Endodermal cell (in vitro differentiated cells): ENCODE data around the gene DNASE2. TPM values are rescaled to one million over a fixed set of nuclear protein-coding genes. Genes with fewer than 3 reads are reported as not detected.

Experiments used
- DNase-seq: peaks from one replicate; pipeline ENCODE4 v3.0.0-alpha.2; 2017
- H3K27ac ChIP-seq: 2 replicates; pipeline ENCODE4 v1.5.1; 2013; ENCODE audit warnings: mild to moderate bottlenecking, low read depth, low read length, moderate library complexity
- H3K27me3 ChIP-seq: 2 replicates; pipeline ENCODE4 v1.6.1; 2013; ENCODE audit warnings: mild to moderate bottlenecking, low read length, moderate library complexity; ENCODE audit not compliant: insufficient read depth, control insufficient read depth, poor library complexity, severe bottlenecking
- H3K36me3 ChIP-seq: 2 replicates; pipeline ENCODE4 v1.7.0; 2013; ENCODE audit warnings: mild to moderate bottlenecking, low read length, moderate library complexity; ENCODE audit not compliant: control insufficient read depth, insufficient read depth
- H3K4me1 ChIP-seq: one replicate; pipeline ENCODE4 v1.7.0; 2013; ENCODE audit warnings: low read length; ENCODE audit not compliant: control insufficient read depth, insufficient read depth
- H3K4me3 ChIP-seq: 2 replicates; pipeline ENCODE4 v1.5.1; 2013; ENCODE audit warnings: mild to moderate bottlenecking, low read length, moderate library complexity
- H3K9ac ChIP-seq: 2 replicates; pipeline ENCODE4 v1.6.1; 2013; ENCODE audit warnings: mild to moderate bottlenecking, low read length, moderate library complexity; ENCODE audit not compliant: poor library complexity, severe bottlenecking; ENCODE audit errors: extremely low read depth
- H3K9me3 ChIP-seq: 2 replicates; pipeline ENCODE4 v1.6.1; 2013; ENCODE audit warnings: mild to moderate bottlenecking, low read length, moderate library complexity; ENCODE audit not compliant: control insufficient read depth
- H3K27ac Mint-ChIP-seq: 2 replicates; pipeline ENCODE4 v1.8.0; 2020; ENCODE audit warnings: mixed read lengths
- H3K27me3 Mint-ChIP-seq: 2 replicates; pipeline ENCODE4 v1.8.0; 2021; ENCODE audit warnings: mild to moderate bottlenecking, mixed read lengths; ENCODE audit not compliant: insufficient read depth
- H3K36me3 Mint-ChIP-seq: 2 replicates; pipeline ENCODE4 v1.8.0; 2020; ENCODE audit warnings: low read depth, mixed read lengths
- H3K4me1 Mint-ChIP-seq: 2 replicates; pipeline ENCODE4 v1.8.0; 2020; ENCODE audit warnings: mixed read lengths
- H3K4me3 Mint-ChIP-seq: 2 replicates; pipeline ENCODE4 v1.8.0; 2020; ENCODE audit warnings: mild to moderate bottlenecking, moderate library complexity, mixed read lengths
- H3K9me3 Mint-ChIP-seq: 2 replicates; pipeline ENCODE4 v1.8.0; 2020; ENCODE audit warnings: mild to moderate bottlenecking, mixed read lengths
- WGBS, 2 experiments: methylation state at CpG; one replicate each; pipeline versions ENCODE4 v1.1.5 to v1.1.7; 2013; ENCODE audit warnings: missing lambda C conversion rate in 2 of 2, mixed read lengths in 1 of 2; ENCODE audit not compliant: insufficient coverage in 1 of 2, insufficient read length in 1 of 2; 5-methylcytosine and 5-hydroxymethylcytosine counted together
- microRNA-seq: library from miRNA; unstranded; fragments of <30 nt; microRNA quantifications from one replicate; pipeline ENCODE4 v1.2.0, GENCODE V29; 2020; ENCODE audit warnings: borderline microRNAs expressed
- total RNA-seq, 2 donors: library from RNA; stranded (reverse); fragmentation: NEBNext Ultra II Directional in 1 of 2; extraction: Animal tissue kit (Norgen Biotek cat#: 25700) in 1 of 2; gene quantifications; 2 replicates in 1 of 2; 3 replicates in 1 of 2; pipeline ENCODE4 v1.2.1, GENCODE V29; 2021
- TF ChIP-seq, protein P1 (sequence below): fragments of 200-600 bp; sonication (generic); conservative IDR thresholded peaks from 2 replicates; pipeline ENCODE4 v1.5.0; 2021; ENCODE audit warnings: antibody characterized with exemption, mild to moderate bottlenecking

Gene DNASE2
- total RNA-seq, 2 donors from 2014 or later = 20.8 to 32.3 TPM

GRCh38 chr19:12833418-12833737, 47.9 kb downstream of the DNASE2 start:
- peak overlapping the region; percentile 52 for H3K4me3 Mint-ChIP-seq
- no peak overlapping the region for H3K27ac Mint-ChIP-seq
- peaks cover 6% of the 10 kb centered on the region for H3K4me1 Mint-ChIP-seq
- H3K27me3 ChIP-seq = peaks cover 79% of the 10 kb centered on the region
- no peak overlapping the region for H3K27ac ChIP-seq
- 0% methylated on average over 5 of the region's 5 CpGs; no CpG with 5 or more reads in 1 of the 2 experiments for WGBS, 2 experiments
- H3K27me3 Mint-ChIP-seq = peaks cover 87% of the 10 kb centered on the region
- H3K9me3 Mint-ChIP-seq = no peaks in the 10 kb centered on the region
- no peak overlapping the region for H3K9ac ChIP-seq
- H3K36me3 ChIP-seq = no peaks in the 10 kb centered on the region
- no peak for DNase-seq
- H3K4me3 ChIP-seq = peak overlapping the region; percentile 35
- H3K4me1 ChIP-seq = no peaks in the 10 kb centered on the region
- H3K9me3 ChIP-seq = no peaks in the 10 kb centered on the region
- H3K36me3 Mint-ChIP-seq = no peaks in the 10 kb centered on the region
- TF ChIP-seq, protein P1, sequence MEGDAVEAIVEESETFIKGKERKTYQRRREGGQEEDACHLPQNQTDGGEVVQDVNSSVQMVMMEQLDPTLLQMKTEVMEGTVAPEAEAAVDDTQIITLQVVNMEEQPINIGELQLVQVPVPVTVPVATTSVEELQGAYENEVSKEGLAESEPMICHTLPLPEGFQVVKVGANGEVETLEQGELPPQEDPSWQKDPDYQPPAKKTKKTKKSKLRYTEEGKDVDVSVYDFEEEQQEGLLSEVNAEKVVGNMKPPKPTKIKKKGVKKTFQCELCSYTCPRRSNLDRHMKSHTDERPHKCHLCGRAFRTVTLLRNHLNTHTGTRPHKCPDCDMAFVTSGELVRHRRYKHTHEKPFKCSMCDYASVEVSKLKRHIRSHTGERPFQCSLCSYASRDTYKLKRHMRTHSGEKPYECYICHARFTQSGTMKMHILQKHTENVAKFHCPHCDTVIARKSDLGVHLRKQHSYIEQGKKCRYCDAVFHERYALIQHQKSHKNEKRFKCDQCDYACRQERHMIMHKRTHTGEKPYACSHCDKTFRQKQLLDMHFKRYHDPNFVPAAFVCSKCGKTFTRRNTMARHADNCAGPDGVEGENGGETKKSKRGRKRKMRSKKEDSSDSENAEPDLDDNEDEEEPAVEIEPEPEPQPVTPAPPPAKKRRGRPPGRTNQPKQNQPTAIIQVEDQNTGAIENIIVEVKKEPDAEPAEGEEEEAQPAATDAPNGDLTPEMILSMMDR = no peak

DNA sequence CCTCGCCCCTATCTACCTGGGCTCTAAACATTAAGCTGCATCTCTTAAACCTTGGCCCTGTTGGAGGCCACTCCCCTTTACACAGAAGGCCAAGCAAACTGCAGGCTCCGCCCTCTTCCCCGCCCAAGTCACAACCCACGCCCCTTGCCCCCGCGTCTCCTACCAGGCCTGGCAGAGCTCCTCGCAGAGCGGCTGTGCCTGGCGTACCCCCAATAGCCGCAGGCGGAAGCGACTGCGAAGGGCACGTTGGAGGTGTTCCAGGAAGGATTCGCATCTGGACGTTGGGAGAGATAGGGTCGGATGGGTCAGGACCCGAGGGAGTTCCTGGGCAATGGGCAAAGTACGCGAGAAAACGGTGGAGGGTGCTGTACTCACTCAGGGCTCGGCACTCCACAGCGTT, 52.8 kb downstream of the DNASE2 start:
- Mint-ChIP-seq H3K4me3 (peak overlapping the region; percentile 37), H3K27ac (no peak overlapping the region), H3K27me3 (peaks cover 69% of the 10 kb centered on the region), H3K36me3 (no peaks in the 10 kb centered on the region), H3K4me1 (peaks cover 6% of the 10 kb centered on the region), H3K9me3 (no peaks in the 10 kb centered on the region)
- H3K36me3 ChIP-seq = no peaks in the 10 kb centered on the region
- TF ChIP-seq, protein P1 = no peak
- DNase-seq = peak; percentile 93
- peaks cover 42% of the 10 kb centered on the region for H3K27me3 ChIP-seq
- H3K4me3 ChIP-seq = no peak overlapping the region
- WGBS, 2 experiments = 27 to 32% methylated on average over 13 to 23 of the region's 23 CpGs
- H3K27ac ChIP-seq = no peak overlapping the region
- no peaks in the 10 kb centered on the region for H3K4me1 ChIP-seq
- no peak overlapping the region for H3K9ac ChIP-seq
- H3K9me3 ChIP-seq = no peaks in the 10 kb centered on the region

DNA sequence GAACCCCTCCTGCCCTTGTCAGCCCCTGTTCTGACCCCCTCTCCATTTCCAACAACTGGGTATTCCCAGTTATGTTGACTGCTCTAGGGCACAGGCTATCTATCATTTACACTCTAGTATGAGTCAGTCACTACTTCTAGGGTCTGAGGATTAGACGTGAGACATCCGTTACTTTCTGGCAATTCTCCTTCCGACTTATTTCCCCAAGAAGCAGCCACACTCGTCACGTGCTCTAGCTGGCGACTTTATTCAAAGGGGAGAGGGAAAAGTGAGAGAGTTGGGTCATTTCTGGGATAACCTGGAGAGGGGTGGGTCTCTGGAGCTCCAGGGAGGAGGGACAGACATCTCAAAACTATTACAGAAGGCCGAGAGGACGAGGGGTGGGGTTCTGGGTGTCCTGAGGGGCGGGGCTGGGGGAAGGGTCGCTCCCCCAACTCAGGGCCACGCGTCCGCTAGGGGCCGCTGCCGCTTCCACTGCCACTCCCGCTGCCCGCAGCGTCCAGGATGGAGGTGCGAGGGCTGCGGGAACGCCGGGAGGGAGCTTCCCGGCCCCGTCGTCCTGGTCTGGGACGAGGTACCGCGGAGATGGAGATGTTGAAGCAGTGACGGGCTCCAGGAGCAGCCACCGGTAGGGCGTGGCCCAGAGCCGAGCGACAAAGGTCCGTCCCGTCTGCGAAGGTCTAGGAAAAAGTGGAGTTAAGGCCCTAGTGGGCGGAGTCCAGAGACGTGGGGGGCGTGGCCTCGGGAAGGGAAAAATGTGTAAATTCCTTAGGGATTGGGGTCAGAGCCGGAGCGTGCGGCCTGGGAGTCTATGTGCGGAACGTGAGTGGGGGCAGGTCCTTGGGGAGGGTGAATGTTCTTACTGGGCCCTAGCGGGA, 55.8 kb downstream of the DNASE2 start:
- peaks cover 3% of the 10 kb centered on the region for H3K9me3 Mint-ChIP-seq
- TF ChIP-seq, protein P1 = peak; percentile 93
- H3K27ac ChIP-seq = no peak overlapping the region
- H3K4me1 ChIP-seq = no peaks in the 10 kb centered on the region
- WGBS, 2 experiments = 10 to 16% methylated on average over 25 to 46 of the region's 46 CpGs
- peak overlapping the region; percentile 65 for H3K4me3 ChIP-seq
- peaks cover 6% of the 10 kb centered on the region for H3K4me1 Mint-ChIP-seq
- H3K9ac ChIP-seq = peak overlapping the region; percentile 25
- DNase-seq = peak; percentile 97
- H3K27ac Mint-ChIP-seq = peak overlapping the region; percentile 75
- H3K36me3 Mint-ChIP-seq = no peaks in the 10 kb centered on the region
- no peaks in the 10 kb centered on the region for H3K36me3 ChIP-seq
- peaks cover 16% of the 10 kb centered on the region for H3K27me3 ChIP-seq
- peaks cover 41% of the 10 kb centered on the region for H3K27me3 Mint-ChIP-seq
- H3K4me3 Mint-ChIP-seq = peak overlapping the region; percentile 41
- H3K9me3 ChIP-seq = no peaks in the 10 kb centered on the region

Small RNA genes within 50 kb of the gene (microRNA-seq; reads per million reads assigned to microRNA genes)
- gene MIR5695 (not detected), gene MIR6794 (not detected)

Other genes with a start within 250 kb of the DNASE2 start
- 100 to 1,000 TPM; 101 to 113 TPM for gene MAN2B1, start 214.7 kb downstream of the DNASE2 start, total RNA-seq
- gene WDR83, start 214.6 kb downstream of the DNASE2 start, total RNA-seq = 10 to 100 TPM; 18.8 to 26.2 TPM
- gene DHPS, start 199.6 kb downstream of the DNASE2 start, total RNA-seq = 10 to 100 TPM; 76.1 to 98.5 TPM
- not detected for gene GNG14, start 193.5 kb downstream of the DNASE2 start, total RNA-seq
- gene FBXW9, start 184.8 kb downstream of the DNASE2 start, total RNA-seq = 10 to 100 TPM; 12.6 to 14.7 TPM
- gene TNPO2, start 157.5 kb downstream of the DNASE2 start, total RNA-seq = 100 to 1,000 TPM; 106 to 113 TPM
- gene TRIR, start 146.8 kb downstream of the DNASE2 start, total RNA-seq = 100 to 1,000 TPM; 103 to 125 TPM
- gene GET3, start 144.0 kb downstream of the DNASE2 start, total RNA-seq = 100 to 1,000 TPM in 1 of 2 donors, 10 to 100 TPM in 1; 97.8 to 102 TPM
- gene BEST2, start 129.7 kb downstream of the DNASE2 start, total RNA-seq = 1 to 10 TPM in 1 of 2 donors, under 1 TPM in 1; 0.95 to 1.2 TPM
- 100 to 1,000 TPM in 1 of 2 donors, 10 to 100 TPM in 1; 82.1 to 103 TPM for gene HOOK2, start 105.9 kb downstream of the DNASE2 start, total RNA-seq
- gene JUNB, start 90.0 kb downstream of the DNASE2 start, total RNA-seq = 1 to 10 TPM; 6.7 to 7.2 TPM
- 100 to 1,000 TPM; 429 to 507 TPM for gene PRDX2, start 79.6 kb downstream of the DNASE2 start, total RNA-seq
- gene THSD8, start 79.4 kb downstream of the DNASE2 start, total RNA-seq = 10 to 100 TPM; 34.4 to 57.4 TPM
- 10 to 100 TPM; 51.0 to 97.1 TPM for gene RNASEH2A, start 74.9 kb downstream of the DNASE2 start, total RNA-seq
- gene RTBDN, start 46.9 kb downstream of the DNASE2 start, total RNA-seq = 1 to 10 TPM in 1 of 2 donors, under 1 TPM in 1; 0.68 to 1.7 TPM
- gene MAST1, start 42.9 kb downstream of the DNASE2 start, total RNA-seq = 10 to 100 TPM in 1 of 2 donors, 1 to 10 TPM in 1; 6.9 to 18.5 TPM
- 1 to 10 TPM in 1 of 2 donors, under 1 TPM in 1; 0.91 to 1.0 TPM for gene KLF1, start 5.8 kb upstream of the DNASE2 start, total RNA-seq
- 10 to 100 TPM; 58.1 to 62.9 TPM for gene GCDH, start 9.7 kb upstream of the DNASE2 start, total RNA-seq
- gene SYCE2, start 37.8 kb upstream of the DNASE2 start, total RNA-seq = 1 to 10 TPM; 2.4 to 3.9 TPM
- 10 to 100 TPM; 65.1 to 70.8 TPM for gene FARSA, start 52.3 kb upstream of the DNASE2 start, total RNA-seq
- gene CALR, start 57.2 kb upstream of the DNASE2 start, total RNA-seq = 1,000 to 10,000 TPM in 1 of 2 donors, 100 to 1,000 TPM in 1; 873 to 1,303 TPM
- 100 to 1,000 TPM in 1 of 2 donors, 10 to 100 TPM in 1; 75.5 to 117 TPM for gene RAD23A, start 64.4 kb upstream of the DNASE2 start, total RNA-seq
- gene GADD45GIP1, start 75.8 kb upstream of the DNASE2 start, total RNA-seq = 10 to 100 TPM; 31.0 to 34.9 TPM
- under 1 TPM; 0.13 to 0.40 TPM for gene DAND5, start 88.1 kb upstream of the DNASE2 start, total RNA-seq
- gene NFIX, start 114.0 kb upstream of the DNASE2 start, total RNA-seq = under 1 TPM; 0.22 to 0.40 TPM
- 1 to 10 TPM; 1.9 to 2.0 TPM for gene LYL1, start 221.4 kb upstream of the DNASE2 start, total RNA-seq
- 10 to 100 TPM; 51.3 to 66.2 TPM for gene TRMT1, start 235.3 kb upstream of the DNASE2 start, total RNA-seq
- gene NACC1, start 236.8 kb upstream of the DNASE2 start, total RNA-seq = 100 to 1,000 TPM; 164 to 172 TPM